K562 (cell line): ENCODE measurements around the gene THRSP. TPM values are rescaled to one million over a fixed set of nuclear protein-coding genes. Genes with fewer than 3 reads are reported as not detected.

ENCODE experiments used
- ASH1L ChIP-seq: fragments of 450-650 bp; IDR thresholded peaks from 2 replicates; pipeline ENCODE4 v1.6.1; 2018; ENCODE audit warnings: borderline replicate concordance, mild to moderate bottlenecking, low read depth; ENCODE audit not compliant: partially characterized antibody
- CBFA2T3 ChIP-seq: fragments of 450-650 bp; IDR thresholded peaks from 2 replicates; pipeline ENCODE4 v1.6.1; 2017
- EP300 ChIP-seq: IDR thresholded peaks from 2 replicates; pipeline ENCODE4 v1.6.1; 2012; ENCODE audit warnings: low read length, improper control_type of control experiment
- EP400 ChIP-seq: fragments of 450-650 bp; IDR thresholded peaks from 2 replicates; pipeline ENCODE4 v1.6.1; 2017; ENCODE audit warnings: antibody characterized with exemption, mild to moderate bottlenecking, moderate library complexity
- ERF ChIP-seq: fragments of 450-650 bp; formaldehyde crosslinking; IDR thresholded peaks from 2 replicates; pipeline ENCODE4 v1.4.0; 2020; ENCODE audit warnings: mild to moderate bottlenecking, mixed read lengths
- ETV1 ChIP-seq: fragments of 450-650 bp; conservative IDR thresholded peaks from 2 replicates; pipeline ENCODE4 v1.6.1; 2016; ENCODE audit warnings: missing genetic modification characterization, control low read depth, low read depth, missing compliant biosample characterization
- HNRNPUL1 ChIP-seq: fragments of 200-400 bp; formaldehyde crosslinking; IDR thresholded peaks from 2 replicates; pipeline ENCODE4 v1.6.1; 2017; ENCODE audit warnings: low read length
- MAFG ChIP-seq: fragments of 450-650 bp; conservative IDR thresholded peaks from 2 replicates; pipeline ENCODE4 v1.6.1; 2016; ENCODE audit warnings: missing genetic modification characterization, missing compliant biosample characterization
- MCM3 ChIP-seq: fragments of 450-650 bp; IDR thresholded peaks from 2 replicates; pipeline ENCODE4 v1.6.1; 2016
- NR2C2 ChIP-seq, 2 experiments: fragments of 200-800 bp in 1 of 2; sonication (Bioruptor generic) in 1 of 2; sonication (generic) in 1 of 2; formaldehyde crosslinking in 1 of 2; IDR thresholded peaks; 2 replicates each; pipeline versions ENCODE4 v1.6.1 to v1.8.0; 2016 to 2022; ENCODE audit warnings: mild to moderate bottlenecking in 1 of 2, missing compliant biosample characterization in 1 of 2, missing genetic modification characterization in 1 of 2, missing genetic modification reagents in 1 of 2
- POLR2A ChIP-seq: fragments of 450-650 bp; conservative IDR thresholded peaks from 2 replicates; pipeline ENCODE4 v1.6.1; 2016
- SMAD3 ChIP-seq: fragments of 450-650 bp; formaldehyde crosslinking; conservative IDR thresholded peaks from 2 replicates; pipeline ENCODE4 v1.4.0; 2020; ENCODE audit warnings: mild to moderate bottlenecking
- TEAD4 ChIP-seq, 2 experiments: sonication (generic) in 1 of 2; formaldehyde crosslinking in 1 of 2; IDR thresholded peaks; 2 replicates each; pipeline versions ENCODE4 v1.6.1 to v1.8.0; 2012 to 2022; ENCODE audit warnings: borderline replicate concordance in 1 of 2, inconsistent platforms in 1 of 2, low read length in 1 of 2, mild to moderate bottlenecking in 1 of 2, missing genetic modification reagents in 1 of 2
- TGIF2 ChIP-seq: sonication (generic); formaldehyde crosslinking; IDR thresholded peaks from 2 replicates; pipeline ENCODE4 v1.8.1; 2022; ENCODE audit warnings: mild to moderate bottlenecking, missing genetic modification reagents, moderate library complexity
- ZC3H8 ChIP-seq: fragments of 450-650 bp; IDR thresholded peaks from 2 replicates; pipeline ENCODE4 v1.6.1; 2017
- ZFP36 ChIP-seq: fragments of 150-350 bp; IDR thresholded peaks from 2 replicates; pipeline ENCODE4 v1.6.1; 2018; ENCODE audit warnings: low read length, low read depth; ENCODE audit not compliant: partially characterized antibody
- ZNF175 ChIP-seq: fragments of 200-800 bp; sonication (Bioruptor generic); IDR thresholded peaks from 2 replicates; pipeline ENCODE4 v1.6.1; 2016; ENCODE audit warnings: low read depth, mild to moderate bottlenecking, missing genetic modification characterization, missing compliant biosample characterization
- ZNF197 ChIP-seq: fragments of 200-800 bp; sonication (Bioruptor generic); IDR thresholded peaks from 2 replicates; pipeline ENCODE4 v1.6.1; 2016; ENCODE audit warnings: low read depth, missing genetic modification characterization, missing compliant biosample characterization
- ZNF699 ChIP-seq: fragments of 250-450 bp; sonication (Bioruptor Pico); IDR thresholded peaks from 2 replicates; pipeline ENCODE4 v1.8.0; 2021; ENCODE audit warnings: mild to moderate bottlenecking, moderate library complexity; ENCODE audit not compliant: insufficient replicate concordance
- ZNF75A ChIP-seq: fragments of 450-650 bp; formaldehyde crosslinking; IDR thresholded peaks from 2 replicates; pipeline ENCODE4 v1.4.0; 2020; ENCODE audit warnings: mild to moderate bottlenecking
- polyA plus RNA-seq, 8 experiments: library from polyadenylated mRNA; depleted of rRNA in 4 of 8; stranded (reverse) in 5 of 8; unstranded in 3 of 8; fragments of >200 nt; fragmentation: Nextera tagmentation in 2 of 8; fragmentation: Illumina TruSeq in 1 of 8; extraction: Ambion mirVana in 2 of 8; extraction: Trizol in 1 of 8; gene quantifications; 2 replicates each; pipeline versions ENCODE4 v1.2.1 to v1.2.3, GENCODE V29; 2011 to 2014; ENCODE audit warnings: inconsistent platforms in 1 of 8, missing spikeins in 1 of 8
- total RNA-seq, 7 experiments: library from RNA; depleted of rRNA in 6 of 7; stranded (reverse); fragments of >200 nt in 6 of 7; fragmentation: Illumina TruSeq in 2 of 7; extraction: Trizol in 2 of 7; gene quantifications; 2 replicates each; pipeline versions ENCODE4 v1.2.1 to v1.2.3, GENCODE V29; 2011 to 2021; ENCODE audit warnings: low replicate concordance in 1 of 7
- TF ChIP-seq, protein P1 (sequence below): fragments of 150-350 bp; IDR thresholded peaks from 2 replicates; pipeline ENCODE4 v1.6.1; 2014; ENCODE audit warnings: low read depth, mild to moderate bottlenecking, low read length, borderline replicate concordance
- TF ChIP-seq, protein P2 (sequence below), 2 experiments: fragments of 450-650 bp; IDR thresholded peaks; 2 replicates each; pipeline ENCODE4 v1.6.1; 2016
- TF ChIP-seq, protein P3 (sequence below): fragments of 450-650 bp; formaldehyde crosslinking; IDR thresholded peaks from 2 replicates; pipeline ENCODE4 v1.4.0; 2022; ENCODE audit warnings: mild to moderate bottlenecking, moderate library complexity

The THRSP gene
- total and polyA plus RNA-seq, 9 of the 15 experiments (the other 6 are each of a cell fraction or from before 2014, with no cell fraction given): 0.23 to 0.56 (median 0.31) TPM; not detected in 2

DNA sequence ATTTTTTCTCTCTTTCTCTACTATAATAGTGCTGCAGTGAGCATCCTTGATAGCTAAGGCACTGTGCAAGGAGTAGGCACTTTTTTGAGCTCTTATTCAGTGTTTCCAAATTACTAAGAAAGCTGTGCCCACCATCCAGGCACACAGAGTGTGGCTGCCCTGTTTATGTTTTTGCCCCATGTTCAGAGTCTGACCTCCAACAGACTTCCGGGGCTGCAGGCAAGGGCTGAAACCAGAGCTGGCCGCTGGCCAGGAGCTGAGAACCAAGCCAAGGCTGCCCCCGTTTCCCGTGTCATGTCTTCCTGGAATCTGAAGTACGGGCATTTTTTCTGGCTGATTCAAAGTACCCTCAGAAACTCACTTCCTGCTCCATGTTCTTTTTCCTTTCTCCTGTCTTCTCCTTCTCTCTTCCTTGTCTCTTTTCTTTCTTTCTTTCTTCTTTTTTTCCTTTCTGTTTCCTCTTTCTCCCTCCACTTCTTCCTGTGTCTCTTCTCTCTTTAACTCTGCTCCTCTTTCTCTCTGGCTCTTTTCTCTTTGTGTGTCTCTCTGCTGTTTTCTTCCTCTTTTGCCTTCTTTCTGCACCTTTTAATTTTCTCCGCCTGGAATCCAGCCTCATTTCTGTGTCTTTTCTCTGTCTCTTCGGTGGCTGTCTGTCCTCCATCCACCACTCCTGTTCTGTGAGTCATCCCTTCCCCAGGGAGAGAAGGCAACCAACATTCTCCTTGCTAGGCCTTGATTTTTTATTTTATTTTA, 23.6 kb upstream of the THRSP start (continued):
- TF ChIP-seq, protein P1, sequence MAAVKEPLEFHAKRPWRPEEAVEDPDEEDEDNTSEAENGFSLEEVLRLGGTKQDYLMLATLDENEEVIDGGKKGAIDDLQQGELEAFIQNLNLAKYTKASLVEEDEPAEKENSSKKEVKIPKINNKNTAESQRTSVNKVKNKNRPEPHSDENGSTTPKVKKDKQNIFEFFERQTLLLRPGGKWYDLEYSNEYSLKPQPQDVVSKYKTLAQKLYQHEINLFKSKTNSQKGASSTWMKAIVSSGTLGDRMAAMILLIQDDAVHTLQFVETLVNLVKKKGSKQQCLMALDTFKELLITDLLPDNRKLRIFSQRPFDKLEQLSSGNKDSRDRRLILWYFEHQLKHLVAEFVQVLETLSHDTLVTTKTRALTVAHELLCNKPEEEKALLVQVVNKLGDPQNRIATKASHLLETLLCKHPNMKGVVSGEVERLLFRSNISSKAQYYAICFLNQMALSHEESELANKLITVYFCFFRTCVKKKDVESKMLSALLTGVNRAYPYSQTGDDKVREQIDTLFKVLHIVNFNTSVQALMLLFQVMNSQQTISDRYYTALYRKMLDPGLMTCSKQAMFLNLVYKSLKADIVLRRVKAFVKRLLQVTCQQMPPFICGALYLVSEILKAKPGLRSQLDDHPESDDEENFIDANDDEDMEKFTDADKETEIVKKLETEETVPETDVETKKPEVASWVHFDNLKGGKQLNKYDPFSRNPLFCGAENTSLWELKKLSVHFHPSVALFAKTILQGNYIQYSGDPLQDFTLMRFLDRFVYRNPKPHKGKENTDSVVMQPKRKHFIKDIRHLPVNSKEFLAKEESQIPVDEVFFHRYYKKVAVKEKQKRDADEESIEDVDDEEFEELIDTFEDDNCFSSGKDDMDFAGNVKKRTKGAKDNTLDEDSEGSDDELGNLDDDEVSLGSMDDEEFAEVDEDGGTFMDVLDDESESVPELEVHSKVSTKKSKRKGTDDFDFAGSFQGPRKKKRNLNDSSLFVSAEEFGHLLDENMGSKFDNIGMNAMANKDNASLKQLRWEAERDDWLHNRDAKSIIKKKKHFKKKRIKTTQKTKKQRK: no peak
- TF ChIP-seq, protein P2, sequence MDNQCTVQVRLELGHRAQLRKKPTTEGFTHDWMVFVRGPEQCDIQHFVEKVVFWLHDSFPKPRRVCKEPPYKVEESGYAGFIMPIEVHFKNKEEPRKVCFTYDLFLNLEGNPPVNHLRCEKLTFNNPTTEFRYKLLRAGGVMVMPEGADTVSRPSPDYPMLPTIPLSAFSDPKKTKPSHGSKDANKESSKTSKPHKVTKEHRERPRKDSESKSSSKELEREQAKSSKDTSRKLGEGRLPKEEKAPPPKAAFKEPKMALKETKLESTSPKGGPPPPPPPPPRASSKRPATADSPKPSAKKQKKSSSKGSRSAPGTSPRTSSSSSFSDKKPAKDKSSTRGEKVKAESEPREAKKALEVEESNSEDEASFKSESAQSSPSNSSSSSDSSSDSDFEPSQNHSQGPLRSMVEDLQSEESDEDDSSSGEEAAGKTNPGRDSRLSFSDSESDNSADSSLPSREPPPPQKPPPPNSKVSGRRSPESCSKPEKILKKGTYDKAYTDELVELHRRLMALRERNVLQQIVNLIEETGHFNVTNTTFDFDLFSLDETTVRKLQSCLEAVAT (IDR thresholded peaks at IDR 0.05): peak; percentile 83 to 85
- TF ChIP-seq ZFP36: no peak
- TF ChIP-seq ZNF75A: no peak
- TF ChIP-seq, protein P3, sequence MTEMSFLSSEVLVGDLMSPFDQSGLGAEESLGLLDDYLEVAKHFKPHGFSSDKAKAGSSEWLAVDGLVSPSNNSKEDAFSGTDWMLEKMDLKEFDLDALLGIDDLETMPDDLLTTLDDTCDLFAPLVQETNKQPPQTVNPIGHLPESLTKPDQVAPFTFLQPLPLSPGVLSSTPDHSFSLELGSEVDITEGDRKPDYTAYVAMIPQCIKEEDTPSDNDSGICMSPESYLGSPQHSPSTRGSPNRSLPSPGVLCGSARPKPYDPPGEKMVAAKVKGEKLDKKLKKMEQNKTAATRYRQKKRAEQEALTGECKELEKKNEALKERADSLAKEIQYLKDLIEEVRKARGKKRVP: peak; percentile 39; the same call in 1 of the 2 replicates
- TF ChIP-seq HNRNPUL1: no peak
- TF ChIP-seq TEAD4 (IDR thresholded peaks at IDR 0.05; ENCODE audit: low read length): peak; percentile 20; the same call in 1 of the 2 replicates
- TF ChIP-seq TEAD4 (CRISPR knock-in tag; IDR thresholded peaks at IDR 0.05; ENCODE audit: borderline replicate concordance): no peak
- peak; percentile 32; the same call in 1 of the 2 replicates for TF ChIP-seq CBFA2T3
- TF ChIP-seq ERF (CRISPR knock-in tag): 0 out of 2 replicates have a peak, but pooled peaks have one; percentile 29
- peak; percentile 50 for TF ChIP-seq POLR2A
- TF ChIP-seq NR2C2 (CRISPR knock-in tag; IDR thresholded peaks at IDR 0.05): no peak
- TF ChIP-seq NR2C2 (tag; IDR thresholded peaks at IDR 0.05): peak; percentile 74
- TF ChIP-seq TGIF2 (CRISPR knock-in tag): no peak
- TF ChIP-seq ETV1 (tag): peak; percentile 87
- peak; percentile 67 for TF ChIP-seq EP400
- peak; percentile 36; the same call in 1 of the 2 replicates for TF ChIP-seq EP300
- TF ChIP-seq ZNF197 (CRISPR knock-in tag): 0 out of 2 replicates have a peak, but pooled peaks have one; percentile 60
- 0 out of 2 replicates have a peak, but pooled peaks have one; percentile 70 for TF ChIP-seq ZC3H8
- 0 out of 2 replicates have a peak, but pooled peaks have one; percentile 66 for TF ChIP-seq SMAD3 (CRISPR knock-in tag)
- no peak for TF ChIP-seq ZNF699 (CRISPR knock-in tag)
- 0 out of 2 replicates have a peak, but pooled peaks have one; percentile 6 for TF ChIP-seq MAFG (tag)
- TF ChIP-seq ZNF175: peak; percentile 68; the same call in 1 of the 2 replicates
- TF ChIP-seq ASH1L: peak; percentile 63
- TF ChIP-seq MCM3: peak; percentile 75; the same call in 1 of the 2 replicates
